ENCODE results near the gene KCNJ16.

KCNJ16 gene

GRCh38 chr17:70134777-70135176, 59.8 kb downstream of the KCNJ16 start:
- no peak for DNase-seq

GRCh38 chr17:70136131-70136530, 61.1 kb downstream of the KCNJ16 start:
- DNase-seq: no peak

- DNase-seq: no peak
Observed at GRCh38 chr17:70137451-70138230, 62.6 kb downstream of the KCNJ16 start.

GRCh38 chr17:70138291-70138865, 63.4 kb downstream of the KCNJ16 start:
- no peak for DNase-seq

DNA sequence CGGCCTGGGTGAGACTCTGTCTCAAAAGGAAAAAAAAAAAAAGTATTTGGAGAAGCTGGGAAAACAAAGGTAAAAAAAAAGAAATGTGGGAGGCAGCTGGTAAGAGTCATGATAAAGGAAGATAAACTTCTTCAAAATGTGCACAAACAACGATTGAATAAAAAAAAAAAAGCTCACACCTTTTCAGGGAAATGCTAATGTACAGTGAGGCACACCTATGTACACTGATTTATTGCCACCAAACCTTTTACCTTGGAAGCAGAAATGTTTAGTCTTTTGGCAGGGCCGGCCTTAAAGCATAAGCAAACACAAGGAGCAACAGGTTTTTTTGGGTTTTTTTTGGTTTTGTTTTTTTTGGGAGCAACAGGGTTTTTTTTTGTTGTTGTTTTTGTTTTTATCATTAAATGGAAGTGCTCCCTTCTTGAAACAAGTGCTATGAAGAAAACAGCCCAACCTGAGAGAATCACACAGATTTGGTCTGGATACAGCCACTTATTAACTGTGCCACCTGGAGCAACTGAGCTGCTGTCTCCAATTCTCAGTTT, 64.5 kb downstream of the KCNJ16 start:
- no peak for DNase-seq

GRCh38 chr17:70144260-70144846, 69.3 kb downstream of the KCNJ16 start:
- peak; percentile 2 for DNase-seq

GRCh38 chr17:70153210-70153609, 78.2 kb downstream of the KCNJ16 start:
- no peak for DNase-seq

GRCh38 chr17:70157151-70157550, 82.1 kb downstream of the KCNJ16 start:
- DNase-seq: no peak

DNA sequence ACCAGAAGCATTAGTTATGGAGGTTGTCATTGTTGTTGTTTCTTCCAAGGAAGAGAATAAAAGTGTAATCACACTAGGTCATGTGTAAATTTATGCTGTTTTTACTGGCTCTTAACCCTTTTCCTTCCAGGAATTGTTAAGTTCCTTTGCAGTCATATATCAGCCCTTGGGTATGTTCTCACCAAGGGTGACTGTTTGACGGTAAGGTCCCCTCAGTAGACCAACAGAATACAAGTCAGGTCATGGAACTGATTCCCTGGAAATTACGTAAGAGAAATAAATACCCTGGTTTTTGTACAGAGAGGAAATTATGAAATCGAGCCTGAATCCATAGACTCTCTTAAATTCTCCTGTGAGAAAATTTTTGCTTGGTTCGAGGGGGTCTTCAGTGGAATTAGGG, 83.2 kb downstream of the KCNJ16 start:
- DNase-seq: no peak

- DNase-seq: no peak
Observed at GRCh38 chr17:70158591-70158990, 83.6 kb downstream of the KCNJ16 start.

GRCh38 chr17:70159980-70160379, 85.0 kb downstream of the KCNJ16 start:
- no peak for DNase-seq

GRCh38 chr17:70161519-70161918, 86.5 kb downstream of the KCNJ16 start:
- no peak for DNase-seq

DNA sequence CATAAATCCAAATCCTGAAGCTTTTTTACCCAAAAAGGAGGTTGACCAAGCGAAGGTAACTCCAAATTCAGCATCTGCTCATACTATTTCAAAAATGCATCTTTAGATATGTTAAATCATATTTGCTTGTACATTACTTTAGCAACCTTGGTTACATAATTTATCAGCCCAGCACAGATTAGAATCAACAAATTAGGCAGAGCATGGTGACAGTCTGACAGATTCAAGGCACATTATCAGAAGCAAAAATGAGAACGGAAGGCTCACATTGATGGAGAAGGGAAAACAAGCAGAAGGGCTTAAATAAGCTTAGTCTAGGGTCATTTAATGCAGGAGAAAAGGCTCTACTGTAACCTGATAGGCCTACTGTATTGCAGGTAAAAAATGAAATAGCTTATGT, 90.4 kb downstream of the KCNJ16 start:
- no peak for DNase-seq

DNA sequence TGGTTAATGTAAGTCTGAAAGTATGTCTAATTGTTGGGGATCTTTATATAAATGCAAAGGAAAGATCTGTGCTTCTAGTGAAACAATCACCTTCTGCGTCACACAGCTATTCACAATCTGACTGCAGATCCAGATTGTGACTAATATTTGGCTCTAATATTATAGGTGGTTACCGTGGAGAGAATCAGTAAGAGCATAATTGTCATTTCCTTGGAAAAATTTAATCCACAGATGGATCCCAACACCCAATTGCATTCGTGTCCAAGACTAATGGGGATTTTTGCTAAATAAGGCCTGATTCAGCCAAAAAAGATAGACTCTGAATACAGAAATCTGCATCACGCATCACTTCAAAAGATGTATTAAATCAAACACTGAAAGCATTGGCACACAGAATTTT, 91.6 kb downstream of the KCNJ16 start:
- DNase-seq: no peak

DNA sequence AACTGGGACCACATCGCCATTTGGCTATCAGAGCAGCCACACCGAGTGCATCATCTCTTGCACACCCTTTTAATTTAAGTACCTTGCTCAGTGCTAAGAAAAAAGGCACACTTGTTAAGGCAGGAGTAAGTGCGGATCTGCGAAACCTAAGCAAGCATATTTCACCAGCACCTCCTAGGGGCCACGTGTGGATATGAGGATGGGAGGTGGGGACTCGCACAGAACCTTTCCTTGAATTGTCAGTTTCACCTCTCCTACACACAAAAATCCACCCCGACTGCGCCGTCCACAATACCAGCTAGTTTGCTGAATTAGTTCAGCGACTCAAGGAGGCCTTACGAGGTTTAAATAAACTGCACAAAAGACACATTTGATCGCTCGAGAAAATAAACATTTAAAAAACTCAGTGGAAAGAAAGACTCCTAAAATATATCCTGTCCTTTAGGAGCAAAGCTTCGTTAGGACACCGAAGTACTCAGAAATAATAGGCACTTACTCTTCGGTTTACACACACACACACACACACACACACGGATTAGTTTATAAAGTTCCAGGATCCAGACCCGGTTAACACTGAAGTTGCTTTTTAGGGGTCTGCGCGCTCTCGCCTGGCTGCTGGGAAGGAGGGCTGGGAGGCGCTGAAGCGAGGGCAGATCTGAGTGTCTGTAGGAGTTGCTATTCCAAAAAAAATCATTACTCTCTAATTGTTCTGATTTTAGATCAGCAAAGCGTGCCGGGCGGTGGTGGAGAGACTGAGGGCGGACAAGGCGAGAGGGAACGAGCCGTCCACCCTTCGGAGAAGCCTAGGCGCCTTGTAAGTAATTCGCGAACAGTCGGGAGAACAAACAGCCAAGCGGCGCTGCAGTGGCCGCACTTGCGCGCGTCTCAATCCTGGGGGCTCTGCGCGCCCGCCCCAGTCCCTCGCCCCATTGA, 93.3 kb downstream of the KCNJ16 start:
- DNase-seq: no peak

DNA sequence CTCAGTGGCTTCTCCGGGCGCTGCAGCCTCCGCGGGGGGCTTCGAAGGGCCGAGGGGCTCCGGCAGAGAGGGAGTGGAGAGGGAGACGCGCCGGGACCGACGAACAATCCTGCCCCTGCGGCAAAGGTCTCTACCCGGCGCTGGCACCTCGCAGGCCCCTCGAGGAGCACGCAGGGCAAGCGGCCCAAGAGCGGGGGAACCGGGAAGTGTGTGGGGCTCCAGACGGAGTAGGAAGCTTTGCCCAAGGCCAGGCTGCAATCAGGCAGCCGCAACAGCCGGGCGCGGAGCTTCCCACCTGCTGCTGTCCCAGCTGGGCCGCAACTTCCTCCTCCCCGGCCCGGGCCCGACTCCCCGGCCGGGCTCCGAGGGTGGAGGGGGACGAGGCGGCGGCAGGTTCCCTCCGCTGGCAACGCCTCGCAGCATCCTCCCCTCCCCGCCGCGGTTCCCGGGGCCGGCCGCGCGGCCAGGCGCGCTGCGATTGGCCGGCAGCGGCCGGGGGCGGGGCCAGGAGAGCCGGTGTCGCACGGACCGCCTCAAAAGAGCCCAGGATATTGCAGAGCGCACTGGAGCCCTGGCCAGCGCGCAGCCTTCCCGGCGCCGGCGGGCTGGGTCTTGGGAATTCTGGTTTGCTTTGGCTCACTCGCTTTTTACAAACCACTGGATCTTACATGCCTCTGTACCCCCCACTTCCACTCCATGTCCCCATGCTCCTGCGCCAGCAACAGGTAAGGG, 94.1 kb downstream of the KCNJ16 start, which contains the start of gene KCNJ2:
Gene KCNJ2 (plus strand): TSS at position 556 of the 732 bp plus-strand sequence. CDS start 5,508 bp downstream, outside the sequence.
- peak; percentile 11 for DNase-seq

GRCh38 chr17:70169709-70170597, 94.9 kb downstream of the KCNJ16 start:
- no peak for DNase-seq

- no peak for DNase-seq
Observed at GRCh38 chr17:70171159-70171558, 96.1 kb downstream of the KCNJ16 start.

GRCh38 chr17:70172449-70172848, 97.4 kb downstream of the KCNJ16 start:
- no peak for DNase-seq

DNA sequence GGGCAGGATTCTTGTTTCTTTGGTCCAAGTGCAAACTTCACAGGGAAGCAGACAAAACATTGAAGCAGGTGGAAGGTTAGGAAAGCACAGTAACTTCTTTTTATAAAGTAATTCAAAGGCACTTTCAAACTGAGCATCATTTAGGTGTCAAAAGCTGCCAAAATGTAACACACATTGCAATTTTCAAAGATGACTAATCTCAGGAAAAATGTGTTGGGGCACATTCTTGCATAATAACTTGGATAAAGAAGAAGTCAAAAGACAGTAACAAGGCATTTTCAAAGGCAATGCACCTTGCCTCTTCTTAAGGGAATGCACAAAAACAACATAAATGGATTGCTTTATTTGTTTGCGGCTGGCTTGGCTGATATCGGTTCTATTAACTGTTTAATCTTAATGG, 97.9 kb downstream of the KCNJ16 start:
- DNase-seq: no peak

GRCh38 chr17:70173681-70174080, 98.7 kb downstream of the KCNJ16 start:
- no peak for DNase-seq
